Fibroblast of the aortic adventitia (primary cell): ENCODE results near the gene SYNJ2. TPM values are rescaled to one million over a fixed set of nuclear protein-coding genes. Genes with fewer than 3 reads are reported as not detected.

Experiments
- DNase-seq: peaks from one replicate; pipeline ENCODE4 v3.0.0-alpha.2; 2010; ENCODE audit warnings: low read depth
- H3K4me3 ChIP-seq: 2 replicates; pipeline ENCODE4 v1.5.1; 2011; ENCODE audit warnings: low read depth, mild to moderate bottlenecking, control low read depth, low read length, moderate library complexity
- CTCF ChIP-seq: IDR thresholded peaks from 2 replicates; pipeline ENCODE4 v1.5.1; 2011; ENCODE audit warnings: mild to moderate bottlenecking, low read length, control low read depth, inconsistent platforms; ENCODE audit not compliant: insufficient read depth
- total RNA-seq: library from RNA; depleted of rRNA; stranded (reverse); fragments of >200 nt; gene quantifications from 2 replicates; pipeline ENCODE4 v1.2.3, GENCODE V29; 2012; ENCODE audit warnings: low replicate concordance

SYNJ2 gene
- total RNA-seq, 1 donor = 73.6 TPM

- DNase-seq = no peak
- no peak for TF ChIP-seq CTCF
- no peak overlapping the region for H3K4me3 ChIP-seq
Observed at GRCh38 chr6:158095031-158095430, 113.4 kb downstream of the SYNJ2 start.

- no peak for DNase-seq
- no peak overlapping the region for H3K4me3 ChIP-seq
- no peak for TF ChIP-seq CTCF
Observed at GRCh38 chr6:158095671-158096070, 114.0 kb downstream of the SYNJ2 start.

DNA sequence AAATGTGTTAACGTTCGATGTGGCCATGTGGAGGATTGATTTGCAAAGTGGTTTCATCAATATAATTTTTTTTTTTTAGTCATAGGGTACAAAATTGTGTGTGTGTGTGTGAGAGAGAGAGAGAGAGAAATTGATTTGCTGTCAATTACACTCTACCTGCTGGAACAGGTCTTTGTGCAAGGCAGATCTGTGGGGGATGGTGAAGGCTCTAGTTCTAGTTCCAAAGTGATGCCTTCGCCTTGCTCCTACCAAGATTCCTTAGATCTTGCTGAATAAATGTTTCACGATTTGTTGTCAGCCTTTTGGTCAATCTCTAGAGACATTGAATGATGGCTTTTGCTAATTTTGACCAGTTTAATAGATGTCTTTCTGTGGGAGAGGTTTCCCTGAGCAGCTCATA is 121.6 kb downstream of the SYNJ2 start:
- no peak for DNase-seq
- TF ChIP-seq CTCF = no peak
- no peak overlapping the region for H3K4me3 ChIP-seq

DNA sequence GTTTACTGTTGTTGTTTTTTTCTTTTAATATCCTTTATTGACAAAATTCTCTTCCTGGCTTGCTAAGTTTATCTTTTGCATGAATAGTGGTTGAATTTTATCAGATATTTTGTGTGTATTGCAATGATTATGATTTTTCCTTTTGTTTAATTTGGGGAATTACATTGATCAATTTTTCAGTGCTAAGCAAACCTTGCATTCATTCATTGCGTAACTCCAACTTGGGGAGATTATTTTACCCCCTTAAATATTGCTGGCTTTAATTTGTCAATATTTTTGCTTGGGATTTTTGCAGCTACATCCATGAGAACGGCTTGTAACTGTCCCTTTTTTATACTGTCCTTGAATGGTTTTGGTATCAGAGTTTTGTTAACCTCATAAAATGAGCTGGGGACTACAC is 123.0 kb downstream of the SYNJ2 start:
- DNase-seq = no peak
- no peak overlapping the region for H3K4me3 ChIP-seq
- no peak for TF ChIP-seq CTCF

DNA sequence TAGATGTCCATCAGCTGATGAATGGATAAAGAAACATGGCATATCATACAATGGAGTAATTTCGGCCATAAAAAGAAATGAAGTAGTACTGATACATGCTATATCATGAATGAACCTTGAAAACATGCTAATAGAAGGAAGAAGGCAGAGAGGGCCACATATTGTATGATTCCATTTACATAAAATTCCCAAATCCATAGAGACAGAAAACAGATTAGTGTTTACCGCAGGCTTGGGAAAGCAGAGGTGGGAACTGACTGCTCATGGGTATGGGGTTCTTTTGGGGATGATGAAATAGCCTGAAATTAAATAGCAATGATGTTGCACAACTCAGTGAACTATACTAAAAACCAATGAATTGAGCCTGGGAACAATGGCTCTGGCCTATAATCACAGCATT is 128.1 kb downstream of the SYNJ2 start:
- no peak for TF ChIP-seq CTCF
- peak; percentile 24 for DNase-seq
- no peak overlapping the region for H3K4me3 ChIP-seq

- TF ChIP-seq CTCF = no peak
- no peak overlapping the region for H3K4me3 ChIP-seq
Observed at GRCh38 chr6:158110986-158111385, 129.3 kb downstream of the SYNJ2 start.

GRCh38 chr6:158111987-158112386 is 130.3 kb downstream of the SYNJ2 start:
- DNase-seq = no peak
- TF ChIP-seq CTCF = no peak

More at GRCh38 chr6:158110986-158111385, 129.3 kb downstream of the SYNJ2 start:
- no peak for DNase-seq

More at GRCh38 chr6:158111987-158112386, 130.3 kb downstream of the SYNJ2 start:
- H3K4me3 ChIP-seq = no peak overlapping the region
